ENCODE data around the gene WWOX. TPM values are rescaled to one million over a fixed set of nuclear protein-coding genes. Genes with fewer than 3 reads are reported as not detected.
"Not testable (repeated sequence)": the region's sequence is repeated elsewhere in the genome, so short reads cannot be mapped to it uniquely, and the experiment has no call there.

The WWOX gene
- total and polyA plus RNA-seq, 3 experiments from 2014 or later, result 17.2 to 18.6 (median 18.2) TPM

GRCh38 chr16:78513838-78514237 is 414.4 kb downstream of the WWOX start:
- Mint-ChIP-seq H3K36me3 (peaks cover 0 to 6% (median 2%) of the 10 kb centered on the region in 3 donors), H3K4me1 (no peaks in the 10 kb centered on the region), H3K4me3 (no peak overlapping the region), H3K9me3 (no peaks in the 10 kb centered on the region), H3K27ac (no peak overlapping the region), H3K27me3 (no peaks in the 10 kb centered on the region)
- ChIA-PET POLR2A (no interaction called here), CTCF (no interaction called here)
- Histone ChIP-seq H3K4me3 (ENCODE audit: low read length) (no peak overlapping the region), H3K9me3 (ENCODE audit: low read length) (no peaks in the 10 kb centered on the region), H3K36me3 (ENCODE audit: insufficient read depth, low read length) (no peaks in the 10 kb centered on the region), H3K27me3 (ENCODE audit: insufficient read depth, low read length, poor library complexity, severe bottlenecking) (no peaks in the 10 kb centered on the region), H3K4me1 (ENCODE audit: insufficient read depth, low read length) (no peaks in the 10 kb centered on the region), H3K27ac (ENCODE audit: low read depth, low read length) (no peak overlapping the region)
- no peak for DNase-seq

DNA sequence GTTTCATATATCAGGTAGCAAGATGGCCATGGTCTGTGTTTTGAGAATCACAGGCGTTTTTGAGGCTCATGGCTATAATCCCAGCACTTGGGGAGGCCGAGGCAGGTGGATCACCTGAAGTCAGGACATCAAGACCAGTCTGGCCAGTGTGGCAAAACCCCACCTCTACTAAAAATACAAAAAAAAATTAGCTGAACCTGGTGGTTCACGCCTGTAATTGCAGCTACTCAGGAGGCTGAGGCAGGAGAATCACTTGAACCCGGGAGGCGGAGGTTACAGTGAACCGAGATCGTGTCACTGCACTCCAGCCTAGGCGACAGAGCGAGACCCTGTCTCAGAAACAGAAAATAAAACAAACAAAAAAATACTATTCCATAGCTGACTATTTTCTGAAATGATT is 415.4 kb downstream of the WWOX start:
- H3K27me3 ChIP-seq (ENCODE audit: insufficient read depth, low read length, poor library complexity, severe bottlenecking); H3K9me3 Mint-ChIP-seq; H3K4me1 Mint-ChIP-seq; POLR2A ChIA-PET; H3K4me3 Mint-ChIP-seq; H3K4me3 ChIP-seq (ENCODE audit: low read length); CTCF ChIA-PET; H3K36me3 Mint-ChIP-seq; H3K27ac Mint-ChIP-seq; H3K4me1 ChIP-seq (ENCODE audit: insufficient read depth, low read length); H3K27me3 Mint-ChIP-seq; H3K27ac ChIP-seq (ENCODE audit: low read depth, low read length); DNase-seq; H3K9me3 ChIP-seq (ENCODE audit: low read length); H3K36me3 ChIP-seq (ENCODE audit: insufficient read depth, low read length): not testable (repeated sequence)

DNA sequence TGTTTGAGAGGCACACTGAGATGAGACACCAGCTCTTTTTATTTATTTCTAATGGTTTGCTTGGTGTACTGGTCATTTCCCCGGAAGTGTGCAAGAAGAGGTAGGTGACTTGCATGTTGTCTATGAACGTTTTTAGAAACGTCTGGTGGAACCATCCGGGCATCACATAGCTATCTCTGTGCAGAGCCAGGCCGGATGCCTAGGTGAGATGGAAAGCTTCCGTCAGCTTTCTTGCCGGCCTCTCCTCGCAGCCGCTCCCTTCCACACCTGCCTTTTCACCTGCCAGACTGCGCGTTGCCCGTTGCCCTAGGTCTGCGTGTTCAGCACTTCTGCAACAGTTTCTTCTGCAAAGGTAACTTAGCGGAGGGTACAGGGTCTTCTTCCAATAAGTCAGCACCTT is 416.0 kb downstream of the WWOX start:
- H3K27me3 ChIP-seq (ENCODE audit: insufficient read depth, low read length, poor library complexity, severe bottlenecking), result no peaks in the 10 kb centered on the region
- ChIA-PET CTCF (no interaction called here), POLR2A (no interaction called here)
- DNase-seq, result no peak
- no peaks in the 10 kb centered on the region for H3K9me3 ChIP-seq (ENCODE audit: low read length)
- Mint-ChIP-seq H3K4me1 (no peaks in the 10 kb centered on the region), H3K27me3 (no peaks in the 10 kb centered on the region), H3K36me3 (peaks cover 0 to 3% (median 2%) of the 10 kb centered on the region in 3 donors), H3K9me3 (no peaks in the 10 kb centered on the region), H3K27ac (no peak overlapping the region), H3K4me3 (no peak overlapping the region)
- no peaks in the 10 kb centered on the region for H3K4me1 ChIP-seq (ENCODE audit: insufficient read depth, low read length)
- no peak overlapping the region for H3K27ac ChIP-seq (ENCODE audit: low read depth, low read length)
- H3K4me3 ChIP-seq (ENCODE audit: low read length), result no peak overlapping the region
- H3K36me3 ChIP-seq (ENCODE audit: insufficient read depth, low read length), result no peaks in the 10 kb centered on the region

- DNase-seq, result no peak
- H3K36me3 ChIP-seq (ENCODE audit: insufficient read depth, low read length), result no peaks in the 10 kb centered on the region
- no peaks in the 10 kb centered on the region for H3K9me3 Mint-ChIP-seq
- H3K27me3 Mint-ChIP-seq, result no peaks in the 10 kb centered on the region
- H3K4me3 ChIP-seq (ENCODE audit: low read length), result no peak overlapping the region
- no peak overlapping the region for H3K4me3 Mint-ChIP-seq
- POLR2A ChIA-PET, result no interaction called here
- no peaks in the 10 kb centered on the region for H3K4me1 ChIP-seq (ENCODE audit: insufficient read depth, low read length)
- H3K27me3 ChIP-seq (ENCODE audit: insufficient read depth, low read length, poor library complexity, severe bottlenecking), result no peaks in the 10 kb centered on the region
- CTCF ChIA-PET, result no interaction called here
- no peaks in the 10 kb centered on the region for H3K4me1 Mint-ChIP-seq
- no peak overlapping the region for H3K27ac Mint-ChIP-seq
- H3K27ac ChIP-seq (ENCODE audit: low read depth, low read length), result no peak overlapping the region
- no peaks in the 10 kb centered on the region for H3K9me3 ChIP-seq (ENCODE audit: low read length)
- H3K36me3 Mint-ChIP-seq, result peaks cover 0 to 3% (median 2%) of the 10 kb centered on the region in 3 donors
These were observed 416.7 kb downstream of the WWOX start for GRCh38 chr16:78516006-78516736.

DNA sequence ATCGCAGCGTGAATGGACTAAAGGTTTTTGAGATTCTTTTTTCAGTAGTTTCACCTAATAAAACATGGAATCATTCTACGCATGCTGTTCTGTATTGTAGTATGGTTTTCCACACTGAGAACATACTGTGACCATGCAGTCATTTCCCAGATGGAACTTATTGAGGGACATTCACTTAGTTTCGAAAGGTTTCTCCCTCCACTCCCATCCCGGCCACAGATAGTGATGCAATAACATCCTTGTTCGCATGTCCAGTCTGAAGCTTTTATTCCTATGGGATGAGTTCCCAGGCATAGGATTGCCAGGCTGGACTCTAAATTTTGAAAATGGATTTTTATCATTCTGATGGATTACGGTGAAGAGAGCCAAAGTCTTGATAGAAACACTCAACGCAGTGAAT is 420.4 kb downstream of the WWOX start:
- Histone ChIP-seq H3K27me3 (ENCODE audit: insufficient read depth, low read length, poor library complexity, severe bottlenecking) (no peaks in the 10 kb centered on the region), H3K4me3 (ENCODE audit: low read length) (no peak overlapping the region), H3K36me3 (ENCODE audit: insufficient read depth, low read length) (no peaks in the 10 kb centered on the region), H3K9me3 (ENCODE audit: low read length) (no peaks in the 10 kb centered on the region), H3K27ac (ENCODE audit: low read depth, low read length) (no peak overlapping the region), H3K4me1 (ENCODE audit: insufficient read depth, low read length) (no peaks in the 10 kb centered on the region)
- Mint-ChIP-seq H3K27me3 (no peaks in the 10 kb centered on the region), H3K4me1 (no peaks in the 10 kb centered on the region), H3K4me3 (no peak overlapping the region), H3K9me3 (no peaks in the 10 kb centered on the region), H3K36me3 (peaks cover 0 to 3% (median 2%) of the 10 kb centered on the region in 3 donors), H3K27ac (no peak overlapping the region)
- CTCF ChIA-PET, result no interaction called here
- no peak for DNase-seq
- POLR2A ChIA-PET, result no interaction called here

- no peaks in the 10 kb centered on the region for H3K9me3 Mint-ChIP-seq
- ChIA-PET CTCF (no interaction called here), POLR2A (no interaction called here)
- no peak overlapping the region for H3K4me3 Mint-ChIP-seq
- Histone ChIP-seq H3K27ac (ENCODE audit: low read depth, low read length) (no peak overlapping the region), H3K4me3 (ENCODE audit: low read length) (no peak overlapping the region), H3K36me3 (ENCODE audit: insufficient read depth, low read length) (no peaks in the 10 kb centered on the region), H3K9me3 (ENCODE audit: low read length) (no peaks in the 10 kb centered on the region), H3K27me3 (ENCODE audit: insufficient read depth, low read length, poor library complexity, severe bottlenecking) (no peaks in the 10 kb centered on the region), H3K4me1 (ENCODE audit: insufficient read depth, low read length) (no peaks in the 10 kb centered on the region)
- H3K27ac Mint-ChIP-seq, result peak overlapping the region in 1 of 8 donors; percentile 52
- no peaks in the 10 kb centered on the region for H3K4me1 Mint-ChIP-seq
- DNase-seq, result no peak
- H3K36me3 Mint-ChIP-seq, result peaks cover 0 to 3% (median 2%) of the 10 kb centered on the region in 3 donors
- no peaks in the 10 kb centered on the region for H3K27me3 Mint-ChIP-seq
These were observed 421.0 kb downstream of the WWOX start for GRCh38 chr16:78520470-78520869.

- no peaks in the 10 kb centered on the region for H3K9me3 ChIP-seq (ENCODE audit: low read length)
- DNase-seq, result no peak
- H3K4me3 ChIP-seq (ENCODE audit: low read length), result no peak overlapping the region
- H3K4me1 ChIP-seq (ENCODE audit: insufficient read depth, low read length), result no peaks in the 10 kb centered on the region
- Mint-ChIP-seq H3K4me1 (peaks cover 0 to 1% (median 0%) of the 10 kb centered on the region in 3 donors), H3K4me3 (no peak overlapping the region), H3K27me3 (no peaks in the 10 kb centered on the region), H3K9me3 (no peaks in the 10 kb centered on the region), H3K36me3 (peaks cover 0 to 2% (median 2%) of the 10 kb centered on the region in 3 donors), H3K27ac (peak overlapping the region in 1 of 8 donors; percentile 6)
- H3K27ac ChIP-seq (ENCODE audit: low read depth, low read length), result no peak overlapping the region
- H3K36me3 ChIP-seq (ENCODE audit: insufficient read depth, low read length), result no peaks in the 10 kb centered on the region
- no peaks in the 10 kb centered on the region for H3K27me3 ChIP-seq (ENCODE audit: insufficient read depth, low read length, poor library complexity, severe bottlenecking)
- CTCF ChIA-PET, result no interaction called here
- POLR2A ChIA-PET, result no interaction called here
These were observed 422.9 kb downstream of the WWOX start for GRCh38 chr16:78522327-78522726.

DNA sequence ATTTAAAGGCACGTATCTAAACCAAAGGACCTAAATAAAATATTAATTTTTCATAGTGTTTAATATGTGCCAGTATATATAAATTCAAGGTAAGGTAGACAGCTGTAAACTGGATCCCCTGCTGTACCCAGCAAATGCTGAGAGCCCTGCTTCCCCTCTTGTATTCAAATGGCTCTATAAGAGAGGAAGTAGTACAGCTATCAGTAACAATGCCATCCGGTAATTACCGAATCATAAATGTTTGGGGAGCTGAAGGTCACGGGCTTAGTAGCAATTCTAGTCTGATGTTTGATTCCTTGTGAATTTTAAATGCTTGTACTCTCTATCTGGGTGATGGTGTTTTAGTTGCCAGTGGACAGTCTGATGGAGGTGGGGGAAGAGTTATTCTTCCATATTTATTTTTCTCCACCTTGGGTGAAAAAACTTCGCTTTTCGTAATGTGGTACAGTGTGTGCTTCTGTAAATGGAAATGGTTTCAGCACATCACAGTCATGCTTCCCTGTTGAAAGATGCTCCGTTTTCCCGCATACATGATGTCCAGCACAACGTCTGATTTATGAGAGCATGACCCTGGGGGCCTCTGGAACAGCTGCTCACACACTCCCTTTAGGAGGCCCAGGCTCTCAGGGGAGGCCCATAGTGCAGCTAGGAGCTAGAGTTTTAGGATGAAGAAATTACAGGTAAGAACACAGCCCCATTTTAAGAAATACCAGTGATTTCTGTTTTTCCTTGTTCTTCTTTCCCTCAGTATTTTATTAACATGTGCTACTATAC is 423.9 kb downstream of the WWOX start:
- ChIA-PET POLR2A (no interaction called here), CTCF (no interaction called here)
- no peaks in the 10 kb centered on the region for H3K27me3 ChIP-seq (ENCODE audit: insufficient read depth, low read length, poor library complexity, severe bottlenecking)
- no peaks in the 10 kb centered on the region for H3K9me3 Mint-ChIP-seq
- H3K4me3 ChIP-seq (ENCODE audit: low read length), result no peak overlapping the region
- H3K27ac ChIP-seq (ENCODE audit: low read depth, low read length), result no peak overlapping the region
- H3K36me3 ChIP-seq (ENCODE audit: insufficient read depth, low read length), result no peaks in the 10 kb centered on the region
- peaks cover 0 to 1% (median 0%) of the 10 kb centered on the region in 3 donors for H3K4me1 Mint-ChIP-seq
- no peaks in the 10 kb centered on the region for H3K9me3 ChIP-seq (ENCODE audit: low read length)
- no peak overlapping the region for H3K4me3 Mint-ChIP-seq
- peaks cover 0 to 3% (median 0%) of the 10 kb centered on the region in 3 donors for H3K36me3 Mint-ChIP-seq
- no peaks in the 10 kb centered on the region for H3K4me1 ChIP-seq (ENCODE audit: insufficient read depth, low read length)
- no peak for DNase-seq
- H3K27me3 Mint-ChIP-seq, result peaks cover 0 to 2% of the 10 kb centered on the region in 2 donors
- no peak overlapping the region for H3K27ac Mint-ChIP-seq
